ENCODE results near the gene ZC3H8.
"Not testable (repeated sequence)": the region's sequence is repeated elsewhere in the genome, so short reads cannot be mapped to it uniquely, and the experiment has no call there.

Gene ZC3H8

GRCh38 chr2:112259509-112260294 is 4.9 kb upstream of the ZC3H8 start:
- DNase-seq (ENCODE audit: low spot score), result peak; percentile 85

- DNase-seq (ENCODE audit: low spot score), result no peak
These were observed 2.7 kb upstream of the ZC3H8 start for GRCh38 chr2:112257575-112257974.

DNA sequence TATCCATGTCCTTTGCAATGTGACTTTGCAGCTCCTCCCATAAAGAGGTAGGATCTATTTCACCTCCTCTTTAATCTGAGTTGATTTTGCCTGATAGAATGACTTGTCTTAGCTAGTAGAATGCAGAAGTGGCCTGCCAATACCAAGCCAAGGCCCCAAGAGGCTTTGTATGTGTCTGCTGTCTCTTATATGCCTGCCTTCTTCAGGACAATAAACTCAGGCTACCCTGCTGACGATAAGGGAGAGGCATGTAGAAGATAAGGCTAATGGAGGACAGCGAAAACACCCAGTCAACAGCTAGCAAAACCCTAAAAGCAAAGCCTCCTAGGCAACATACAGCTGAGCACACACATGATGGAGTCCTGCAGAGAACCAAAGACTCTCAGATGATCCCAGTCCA is 1.8 kb upstream of the ZC3H8 start:
- no peak for DNase-seq (ENCODE audit: low spot score)

- no peak for DNase-seq (ENCODE audit: low spot score)
These were observed 1.0 kb upstream of the ZC3H8 start for GRCh38 chr2:112255875-112256274.

DNA sequence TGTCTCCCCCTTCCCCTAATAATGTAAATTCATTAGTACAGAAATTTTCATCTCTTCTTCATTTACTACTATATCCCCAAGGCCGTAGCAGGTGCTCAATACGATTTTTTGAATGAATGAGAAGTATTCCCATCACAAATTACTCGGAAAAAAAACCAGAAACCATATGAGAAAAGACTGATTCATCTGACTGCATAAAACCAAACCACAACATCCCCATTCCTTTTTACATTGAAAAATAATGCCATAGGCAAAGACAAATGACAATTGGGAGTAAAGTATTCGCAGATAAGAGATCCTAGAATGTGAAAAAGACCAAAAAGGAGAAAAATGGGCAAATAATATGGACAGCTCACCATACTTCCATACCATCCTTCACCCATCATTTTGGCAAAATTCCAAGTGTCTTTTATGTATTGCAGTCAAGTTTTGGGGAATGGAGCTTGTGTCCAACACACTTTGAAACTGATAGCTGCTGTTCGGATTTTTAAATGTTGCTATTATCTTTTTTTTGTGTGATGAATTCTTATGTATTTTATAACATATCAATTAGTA is 1.5 kb downstream of the ZC3H8 start:
- no peak for DNase-seq (ENCODE audit: low spot score)

DNA sequence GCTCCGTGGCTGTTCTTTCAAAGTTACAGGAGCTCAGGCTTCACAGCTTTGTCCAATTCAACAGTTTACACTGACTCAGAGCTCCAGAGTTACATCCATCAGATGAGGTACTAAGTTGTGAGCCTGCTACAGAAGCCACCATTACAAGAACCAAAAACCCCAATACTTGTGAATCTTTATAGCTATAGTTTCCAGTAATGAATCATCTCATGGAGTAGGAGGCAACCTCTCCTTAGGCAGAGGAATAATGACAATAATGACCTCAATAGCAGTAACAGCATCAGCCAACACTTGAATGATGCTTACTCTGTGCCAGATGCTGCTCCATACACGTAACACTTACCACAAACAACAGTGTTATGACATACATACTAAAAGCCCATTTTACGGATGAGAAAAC is 3.6 kb downstream of the ZC3H8 start:
- DNase-seq (ENCODE audit: low spot score), result no peak

DNA sequence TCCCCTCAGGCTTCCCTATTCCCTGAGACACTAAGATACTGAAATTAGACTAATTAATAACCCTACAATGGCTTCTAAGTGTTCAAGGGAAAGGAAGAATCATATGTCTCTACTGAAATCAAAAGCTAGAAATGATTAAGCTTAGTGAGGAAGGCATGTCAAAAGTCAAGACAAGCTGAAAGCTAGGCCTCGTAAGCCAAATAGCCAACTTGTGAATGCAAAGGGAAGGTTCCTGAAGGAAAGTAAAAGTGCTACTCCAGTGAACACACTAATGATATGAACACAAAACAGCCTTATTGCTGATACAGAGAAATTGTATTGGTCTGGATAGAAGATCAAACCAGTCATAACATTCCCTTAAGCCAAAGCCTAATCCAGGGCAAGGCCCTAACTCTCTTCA is 10.0 kb downstream of the ZC3H8 start:
- no peak for DNase-seq (ENCODE audit: low spot score)

DNA sequence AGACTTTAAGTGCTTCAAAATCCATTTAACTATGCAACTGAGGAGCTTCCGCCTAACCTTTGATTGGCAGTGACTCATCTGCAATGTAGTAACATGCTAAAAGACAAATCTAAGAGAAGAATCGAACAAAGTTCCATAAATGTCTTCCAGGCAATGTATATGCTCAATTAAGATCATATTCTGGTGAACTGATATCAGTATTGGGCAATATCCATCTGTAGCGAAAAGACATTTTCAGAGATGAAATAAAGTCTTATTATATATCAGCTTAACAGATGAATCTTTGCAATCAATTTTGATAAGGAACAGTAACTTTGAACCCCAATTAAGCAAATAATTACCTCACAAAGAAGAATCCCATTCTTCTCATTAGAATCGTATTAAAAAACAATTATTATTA is 11.6 kb downstream of the ZC3H8 start:
- no peak for DNase-seq (ENCODE audit: low spot score)

- DNase-seq (ENCODE audit: low spot score), result no peak
These were observed 12.5 kb downstream of the ZC3H8 start for GRCh38 chr2:112242384-112242783.

- DNase-seq (ENCODE audit: low spot score), result no peak
These were observed 15.0 kb downstream of the ZC3H8 start for GRCh38 chr2:112239862-112240261.

- DNase-seq (ENCODE audit: low spot score), result no peak
These were observed 24.5 kb downstream of the ZC3H8 start for GRCh38 chr2:112230371-112230770.

DNA sequence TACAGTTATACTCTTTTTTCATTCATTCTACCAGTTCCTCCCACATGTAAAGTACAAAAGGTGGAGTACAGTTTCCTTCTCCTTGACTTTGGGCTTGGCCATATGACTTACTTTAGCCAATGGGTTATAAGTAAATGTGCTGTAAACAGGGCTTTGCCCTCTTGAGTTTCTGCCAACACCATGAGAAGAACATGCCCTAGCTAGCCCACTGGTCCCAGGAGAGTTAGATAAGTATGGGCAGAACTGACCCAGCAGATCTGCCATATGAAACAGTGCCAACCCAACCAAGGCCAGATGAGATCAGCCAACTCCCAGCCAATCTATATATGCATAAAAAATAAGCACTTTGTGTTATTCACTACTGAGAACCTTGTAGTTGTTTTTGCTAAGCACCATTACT is 25.5 kb downstream of the ZC3H8 start:
- DNase-seq (ENCODE audit: low spot score), result no peak

DNA sequence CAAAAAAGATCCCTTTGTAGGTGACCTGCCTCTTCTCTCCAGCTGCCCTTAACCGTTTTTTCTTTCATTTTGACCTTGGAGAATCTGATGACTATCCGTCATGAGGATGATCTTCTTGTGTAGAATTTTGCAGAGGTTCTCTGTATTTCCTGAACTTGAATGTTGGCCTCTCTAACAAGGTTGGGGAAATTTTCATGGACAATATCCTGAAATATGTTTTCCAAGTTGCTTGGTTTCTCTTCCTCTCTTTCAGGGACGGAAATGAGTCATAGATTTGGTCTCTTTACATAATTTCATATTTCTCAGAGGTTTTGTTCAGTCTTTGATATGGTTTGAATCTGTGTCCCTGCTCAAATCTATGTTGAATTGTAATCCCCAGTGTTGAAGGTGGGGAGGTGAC is 34.0 kb downstream of the ZC3H8 start:
- DNase-seq (ENCODE audit: low spot score), result no peak

- DNase-seq (ENCODE audit: low spot score), result no peak
These were observed 34.7 kb downstream of the ZC3H8 start for GRCh38 chr2:112220186-112220585.

DNA sequence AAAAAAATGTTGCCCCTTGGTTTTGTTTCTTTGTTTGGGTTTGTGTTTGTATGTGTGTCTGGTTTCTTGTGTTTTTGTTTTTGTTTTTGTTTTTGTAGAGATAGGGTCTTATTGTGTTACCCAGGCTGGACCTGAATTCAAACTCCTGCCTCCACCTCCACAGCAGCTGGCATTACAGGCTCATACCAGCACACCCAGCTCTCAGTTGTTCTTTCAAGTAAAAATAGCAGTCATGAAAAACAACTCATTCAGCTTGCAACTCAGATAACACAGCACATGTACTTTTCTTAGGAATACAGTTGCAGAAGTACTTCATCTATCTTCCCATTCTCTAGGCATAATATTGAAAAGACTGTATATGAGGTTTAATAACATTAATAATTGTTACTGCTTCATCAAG is 37.0 kb downstream of the ZC3H8 start:
- DNase-seq (ENCODE audit: low spot score), result no peak

- no peak for DNase-seq (ENCODE audit: low spot score)
These were observed 38.7 kb downstream of the ZC3H8 start for GRCh38 chr2:112216167-112216566.

GRCh38 chr2:112207905-112208304 is 46.9 kb downstream of the ZC3H8 start:
- not testable (repeated sequence) for DNase-seq (ENCODE audit: low spot score)

DNA sequence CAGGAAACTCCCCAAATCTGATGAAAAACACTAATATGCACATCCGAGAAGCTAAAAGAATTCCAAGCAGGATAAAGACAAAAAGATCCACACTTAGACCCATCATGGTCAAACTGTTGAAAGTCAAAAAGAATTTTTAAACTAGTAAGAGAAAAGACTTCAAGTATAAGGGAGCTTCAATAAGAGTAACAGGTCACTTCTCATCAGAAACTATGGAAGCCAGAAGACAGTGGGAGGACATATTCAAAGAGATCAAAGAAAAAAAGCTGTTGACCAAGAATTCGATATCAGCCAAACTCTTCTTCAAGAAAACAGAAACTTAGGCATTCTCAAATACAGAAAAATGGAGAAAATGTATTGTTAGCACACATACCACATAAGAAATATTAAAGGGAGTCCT is 50.4 kb downstream of the ZC3H8 start:
- DNase-seq (ENCODE audit: low spot score), result no peak

- no peak for DNase-seq (ENCODE audit: low spot score)
These were observed 53.0 kb downstream of the ZC3H8 start for GRCh38 chr2:112201696-112202430.

DNA sequence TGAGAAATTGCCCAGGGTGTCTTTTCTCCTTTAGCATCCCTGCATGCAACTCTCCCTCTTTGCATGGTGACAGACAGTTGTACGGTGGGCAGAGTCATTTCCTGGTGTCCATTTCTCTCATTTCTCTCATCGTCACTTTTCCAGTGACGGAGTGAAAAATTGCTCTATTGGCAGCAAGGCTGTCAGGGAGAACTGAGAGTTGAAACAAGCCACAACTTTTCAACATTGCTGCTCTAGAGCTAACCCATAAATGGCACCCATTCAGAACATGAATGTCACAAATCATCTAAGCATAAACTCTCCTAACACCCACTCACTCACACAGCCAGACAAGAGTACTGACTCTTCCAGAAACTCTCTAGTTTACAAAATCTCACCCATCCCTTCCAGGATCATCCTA is 55.7 kb downstream of the ZC3H8 start:
- DNase-seq (ENCODE audit: low spot score), result no peak

- no peak for DNase-seq (ENCODE audit: low spot score)
These were observed 56.1 kb downstream of the ZC3H8 start for GRCh38 chr2:112198780-112199179.

DNA sequence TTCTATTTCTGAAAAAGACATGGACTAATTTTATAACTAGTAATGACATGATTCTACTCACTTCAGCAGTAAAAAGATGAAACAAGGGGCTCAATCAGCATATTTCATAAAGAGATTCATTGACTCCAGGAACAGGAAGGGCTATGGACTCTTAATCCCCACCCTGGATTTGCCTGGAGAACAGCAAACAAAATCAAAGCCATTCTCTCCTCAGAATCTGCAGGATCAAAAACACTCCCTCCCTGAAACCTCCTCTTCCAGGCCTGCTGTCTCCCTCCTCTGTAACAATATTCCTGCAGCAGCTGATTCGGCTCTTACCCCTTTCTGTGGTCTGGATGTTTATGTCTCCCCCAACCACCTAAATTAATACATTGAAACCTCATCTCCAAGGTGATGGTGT is 57.0 kb downstream of the ZC3H8 start:
- no peak for DNase-seq (ENCODE audit: low spot score)

DNA sequence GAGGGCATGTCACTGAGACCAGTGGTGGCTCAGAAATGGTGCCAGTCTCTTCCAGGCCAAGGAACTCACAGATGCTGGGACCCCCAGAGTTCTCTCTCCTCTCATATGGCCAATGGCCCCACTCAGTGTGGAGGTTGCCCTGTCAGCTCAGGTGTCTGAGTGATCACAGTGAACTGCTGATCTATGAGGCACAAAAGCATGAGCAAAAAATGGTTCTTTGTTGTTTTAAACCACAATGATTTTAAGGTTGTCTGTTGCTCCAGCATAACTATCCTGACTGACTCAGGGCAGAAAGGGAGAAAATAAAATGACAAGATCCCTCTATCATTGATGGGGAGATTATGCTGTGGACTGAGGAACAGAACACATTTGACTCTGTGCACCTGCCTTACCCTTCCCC is 58.9 kb downstream of the ZC3H8 start:
- no peak for DNase-seq (ENCODE audit: low spot score)
